IPS-15b (cell line): ENCODE measurements around the gene ARSI.

Experiments
- H3K27me3 ChIP-seq: one replicate; pipeline ENCODE4 v1.6.1; 2013; ENCODE audit warnings: low read length; ENCODE audit not compliant: control insufficient read depth, insufficient read depth
- H3K36me3 ChIP-seq: one replicate; pipeline ENCODE4 v1.6.1; 2013; ENCODE audit warnings: low read length; ENCODE audit not compliant: control insufficient read depth, insufficient read depth
- H3K4me1 ChIP-seq: one replicate; pipeline ENCODE4 v1.6.1; 2013; ENCODE audit warnings: mild to moderate bottlenecking, low read length; ENCODE audit not compliant: control insufficient read depth, insufficient read depth
- H3K4me3 ChIP-seq: one replicate; pipeline ENCODE4 v1.5.1; 2013; ENCODE audit warnings: low read depth, low read length
- H3K9ac ChIP-seq: one replicate; pipeline ENCODE4 v1.6.1; 2013; ENCODE audit warnings: low read depth, mild to moderate bottlenecking, low read length
- H3K9me3 ChIP-seq: one replicate; pipeline ENCODE4 v1.6.1; 2013; ENCODE audit warnings: mild to moderate bottlenecking, low read length; ENCODE audit not compliant: control insufficient read depth, insufficient read depth

The ARSI gene

DNA sequence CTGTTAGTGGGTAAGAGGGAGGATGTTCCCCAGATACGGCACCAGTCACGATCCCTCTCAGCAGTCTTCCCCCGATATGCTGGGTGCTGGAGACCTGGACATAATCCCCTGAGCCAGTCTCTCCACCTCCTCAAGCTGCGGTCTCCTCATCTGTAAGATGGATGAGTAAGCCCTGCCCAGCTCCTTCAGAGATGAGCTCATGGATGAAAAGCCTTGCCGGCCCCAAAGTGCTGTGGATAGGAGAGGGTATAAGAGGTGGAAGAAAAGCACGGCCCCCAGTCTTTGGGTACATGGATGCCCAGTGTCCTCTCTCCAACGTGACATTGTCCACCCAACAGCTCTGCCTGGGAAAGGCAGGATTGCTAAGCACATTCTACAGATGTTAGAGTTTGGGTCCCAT lies 17.6 kb downstream of the ARSI start:
- no peak overlapping the region for H3K9ac ChIP-seq
- no peaks in the 10 kb centered on the region for H3K36me3 ChIP-seq
- no peaks in the 10 kb centered on the region for H3K9me3 ChIP-seq
- H3K4me3 ChIP-seq: no peak overlapping the region
- no peaks in the 10 kb centered on the region for H3K4me1 ChIP-seq
- H3K27me3 ChIP-seq: no peaks in the 10 kb centered on the region

DNA sequence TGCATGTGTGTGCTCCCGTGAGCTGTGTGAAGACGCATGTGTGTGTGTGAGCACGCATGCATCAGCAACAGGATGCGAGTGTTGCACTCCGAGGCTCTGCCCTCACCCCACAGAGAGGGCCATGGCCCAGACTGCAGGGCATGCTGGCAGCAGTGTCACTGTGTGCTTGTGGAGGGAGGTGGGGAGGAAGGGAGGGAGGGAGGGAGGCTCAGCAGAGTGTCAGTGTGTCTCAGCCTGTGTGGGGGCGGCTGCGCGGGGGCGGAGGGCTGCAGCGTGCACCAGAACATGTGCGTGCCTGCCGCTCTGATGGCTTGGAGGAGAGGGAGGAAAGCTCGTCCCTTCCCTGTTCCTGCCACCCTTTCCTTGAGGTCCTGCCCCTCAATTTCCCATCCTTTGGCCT lies 18.4 kb downstream of the ARSI start:
- H3K27me3 ChIP-seq: no peaks in the 10 kb centered on the region

GRCh38 chr5:150283904-150284303 lies 18.8 kb downstream of the ARSI start:
- Histone ChIP-seq H3K9ac (no peak overlapping the region), H3K27me3 (no peaks in the 10 kb centered on the region), H3K4me1 (no peaks in the 10 kb centered on the region), H3K9me3 (no peaks in the 10 kb centered on the region), H3K36me3 (no peaks in the 10 kb centered on the region), H3K4me3 (no peak overlapping the region)

More for the DNA sequence above, 18.4 kb downstream of the ARSI start:
- H3K9me3 ChIP-seq: no peaks in the 10 kb centered on the region
- no peak overlapping the region for H3K4me3 ChIP-seq
- H3K9ac ChIP-seq: no peak overlapping the region
- no peaks in the 10 kb centered on the region for H3K36me3 ChIP-seq
- H3K4me1 ChIP-seq: no peaks in the 10 kb centered on the region

DNA sequence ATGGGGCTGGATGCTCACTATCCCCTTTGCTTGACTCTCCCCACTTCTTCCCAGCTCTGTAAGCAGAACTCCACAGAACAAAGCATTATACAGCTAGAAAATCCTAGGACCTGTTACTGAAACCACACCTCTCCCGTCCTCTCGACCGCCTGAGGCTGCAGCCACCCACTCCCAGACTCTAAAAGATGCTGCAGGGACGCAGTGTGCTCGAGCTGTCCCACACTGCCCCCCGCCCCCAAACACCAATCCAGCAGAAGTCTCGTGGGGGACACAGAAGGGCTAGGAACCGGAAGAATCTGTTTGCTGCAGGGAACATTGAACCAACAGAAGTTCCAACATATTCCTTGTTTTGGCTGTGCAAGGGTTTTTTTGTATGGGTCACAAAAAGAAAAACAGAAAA lies 20.7 kb downstream of the ARSI start:
- Histone ChIP-seq H3K9me3 (no peaks in the 10 kb centered on the region), H3K27me3 (no peaks in the 10 kb centered on the region), H3K4me1 (no peaks in the 10 kb centered on the region), H3K4me3 (no peak overlapping the region), H3K36me3 (no peaks in the 10 kb centered on the region), H3K9ac (no peak overlapping the region)

DNA sequence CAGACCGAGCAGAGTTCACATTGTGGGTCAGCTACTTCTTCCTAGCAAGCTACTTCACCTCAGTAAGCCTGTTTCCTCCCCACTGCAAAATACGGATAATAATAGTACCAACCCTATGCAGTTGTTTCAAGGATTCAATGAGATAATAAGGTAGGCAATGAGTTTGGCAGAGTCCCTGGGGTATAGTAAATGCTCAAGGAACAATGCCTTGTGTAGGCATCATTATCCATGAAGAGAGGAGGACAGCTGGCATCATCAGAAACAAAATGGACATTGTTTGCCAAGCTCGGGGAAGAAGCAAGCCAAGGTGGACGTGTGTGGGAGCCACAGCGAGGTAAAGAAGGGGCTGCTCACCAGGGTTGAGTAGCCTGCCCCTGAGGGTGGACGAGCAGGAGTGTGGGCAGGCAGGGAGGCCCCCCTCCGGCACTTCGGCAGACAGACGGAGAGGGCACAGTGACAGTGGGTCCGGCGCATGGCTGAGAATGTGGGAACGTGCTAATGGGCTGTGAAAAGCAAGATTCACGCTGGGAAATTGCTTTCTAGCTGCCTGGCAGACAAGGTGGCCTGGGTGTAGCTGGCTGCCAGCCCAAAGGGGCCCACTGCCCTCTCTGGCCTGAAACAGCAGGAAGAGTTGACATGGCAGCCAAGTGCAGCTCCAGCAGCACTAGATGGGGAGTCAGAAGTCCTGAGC lies 23.2 kb downstream of the ARSI start:
- Histone ChIP-seq H3K36me3 (no peaks in the 10 kb centered on the region), H3K9me3 (no peaks in the 10 kb centered on the region), H3K4me3 (no peak overlapping the region), H3K4me1 (no peaks in the 10 kb centered on the region), H3K9ac (no peak overlapping the region), H3K27me3 (no peaks in the 10 kb centered on the region)

GRCh38 chr5:150278916-150279315 lies 23.8 kb downstream of the ARSI start:
- no peak overlapping the region for H3K4me3 ChIP-seq
- no peaks in the 10 kb centered on the region for H3K9me3 ChIP-seq
- no peaks in the 10 kb centered on the region for H3K27me3 ChIP-seq
- H3K4me1 ChIP-seq: no peaks in the 10 kb centered on the region
- H3K36me3 ChIP-seq: no peaks in the 10 kb centered on the region
- no peak overlapping the region for H3K9ac ChIP-seq

- no peaks in the 10 kb centered on the region for H3K4me1 ChIP-seq
- no peak overlapping the region for H3K9ac ChIP-seq
- no peaks in the 10 kb centered on the region for H3K9me3 ChIP-seq
- no peaks in the 10 kb centered on the region for H3K36me3 ChIP-seq
- H3K4me3 ChIP-seq: no peak overlapping the region
- H3K27me3 ChIP-seq: no peaks in the 10 kb centered on the region
Measured at GRCh38 chr5:150278046-150278730, 24.5 kb downstream of the ARSI start.

- Histone ChIP-seq H3K4me3 (no peak overlapping the region), H3K4me1 (no peaks in the 10 kb centered on the region), H3K27me3 (no peaks in the 10 kb centered on the region), H3K36me3 (no peaks in the 10 kb centered on the region), H3K9ac (no peak overlapping the region), H3K9me3 (no peaks in the 10 kb centered on the region)
Measured at GRCh38 chr5:150277043-150277442, 25.7 kb downstream of the ARSI start.

GRCh38 chr5:150274811-150275210 lies 27.9 kb downstream of the ARSI start:
- no peak overlapping the region for H3K4me3 ChIP-seq
- no peaks in the 10 kb centered on the region for H3K36me3 ChIP-seq
- H3K4me1 ChIP-seq: peaks cover 4% of the 10 kb centered on the region
- H3K9me3 ChIP-seq: no peaks in the 10 kb centered on the region
- H3K9ac ChIP-seq: no peak overlapping the region
- H3K27me3 ChIP-seq: no peaks in the 10 kb centered on the region

DNA sequence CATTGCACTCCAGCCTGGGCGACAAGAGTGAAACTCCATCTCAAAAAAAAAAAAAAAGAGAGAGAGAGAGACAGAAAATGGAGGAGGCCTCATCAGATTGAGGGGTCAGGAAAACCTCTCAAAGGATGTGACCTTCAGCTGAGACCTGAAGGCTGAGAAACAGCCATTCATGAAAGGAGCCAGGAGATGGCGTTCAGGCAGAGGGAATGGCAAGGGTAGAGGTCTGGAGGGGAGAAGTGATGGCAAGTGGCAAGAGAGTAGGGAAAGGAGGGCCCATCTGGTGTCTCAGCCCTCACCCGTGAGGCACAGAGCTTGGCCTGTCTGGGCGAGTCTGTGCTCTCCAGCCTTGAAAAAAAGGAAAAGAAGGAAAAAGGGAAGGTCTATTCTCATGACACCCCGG lies 30.2 kb downstream of the ARSI start:
- no peaks in the 10 kb centered on the region for H3K27me3 ChIP-seq
- H3K4me1 ChIP-seq: peaks cover 4% of the 10 kb centered on the region
- no peaks in the 10 kb centered on the region for H3K36me3 ChIP-seq
- H3K4me3 ChIP-seq: no peak overlapping the region
- no peaks in the 10 kb centered on the region for H3K9me3 ChIP-seq
- no peak overlapping the region for H3K9ac ChIP-seq

- no peak overlapping the region for H3K4me3 ChIP-seq
- no peaks in the 10 kb centered on the region for H3K9me3 ChIP-seq
- H3K36me3 ChIP-seq: no peaks in the 10 kb centered on the region
- H3K27me3 ChIP-seq: no peaks in the 10 kb centered on the region
- H3K9ac ChIP-seq: no peak overlapping the region
- peaks cover 4% of the 10 kb centered on the region for H3K4me1 ChIP-seq
Measured at GRCh38 chr5:150271923-150272322, 30.8 kb downstream of the ARSI start.

- Histone ChIP-seq H3K9ac (no peak overlapping the region), H3K4me1 (peaks cover 4% of the 10 kb centered on the region), H3K4me3 (no peak overlapping the region), H3K36me3 (no peaks in the 10 kb centered on the region), H3K9me3 (no peaks in the 10 kb centered on the region), H3K27me3 (no peaks in the 10 kb centered on the region)
Measured at GRCh38 chr5:150271296-150271692, 31.4 kb downstream of the ARSI start.
